ENCODE measurements around the gene BTBD9. TPM values are rescaled to one million over a fixed set of nuclear protein-coding genes. Genes with fewer than 3 reads are reported as not detected.

BTBD9 gene
- polyA plus RNA-seq, 2 of the 4 experiments (the other 2 are of a cell fraction) = 2.3 to 4.6 TPM

GRCh38 chr6:38282911-38283310 lies 356.8 kb downstream of the BTBD9 start:
- CTCF ChIA-PET = no interaction called here
- Histone ChIP-seq H3K4me2 (no peak overlapping the region), H3K27ac (no peak overlapping the region), H3K4me1 (no peaks in the 10 kb centered on the region), H3K9me3 (no peaks in the 10 kb centered on the region), H3K4me3 (no peak overlapping the region)
- POLR2A ChIA-PET = no interaction called here
- FAIRE-seq (no peak), DNase-seq (ENCODE audit: low read depth in 1 of 2, low spot score in 1 of 2) (no peak), ATAC-seq (no peak)
- 86% methylated on average over 3 of the region's 3 CpGs for WGBS (ENCODE audit: missing lambda C conversion rate)
- TF ChIP-seq ATOH8 (CRISPR knock-in tag; IDR thresholded peaks at IDR 0.05; ENCODE audit: low read depth) (no peak), ESRRA (IDR thresholded peaks at IDR 0.05; ENCODE audit: borderline replicate concordance, low read length) (no peak), JUNB (IDR thresholded peaks at IDR 0.05) (no peak)

DNA sequence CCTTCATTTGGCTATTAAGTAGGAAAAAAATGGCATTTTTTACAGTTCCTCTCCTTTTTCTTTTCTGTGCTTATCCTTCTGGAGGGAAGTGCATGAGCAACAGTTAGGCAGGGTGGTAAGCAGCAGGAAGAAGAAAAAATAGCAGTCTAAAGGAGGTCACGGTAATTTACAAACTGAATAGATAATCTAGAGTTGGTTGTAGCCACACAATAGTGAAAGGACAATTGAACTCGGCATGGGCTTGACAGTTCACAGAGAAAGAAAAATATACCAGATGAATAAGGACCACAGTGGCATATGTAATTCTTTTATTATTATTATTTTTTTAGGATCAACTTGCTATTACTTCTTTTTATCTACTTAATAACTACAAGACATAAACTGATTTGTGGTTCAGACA lies 358.6 kb downstream of the BTBD9 start:
- H3K4me3 ChIP-seq = no peak overlapping the region
- ChIA-PET CTCF (no interaction called here), POLR2A (no interaction called here)
- no peak for DNase-seq (ENCODE audit: low read depth in 1 of 2, low spot score in 1 of 2)
- no peaks in the 10 kb centered on the region for H3K4me1 ChIP-seq
- no peak for FAIRE-seq
- TF ChIP-seq ZFP36 (IDR thresholded peaks at IDR 0.05; ENCODE audit: borderline replicate concordance, partially characterized antibody) (no peak), TFCP2L1 (CRISPR knock-in tag; IDR thresholded peaks at IDR 0.05) (no peak), RAD21 (conservative IDR thresholded peaks at IDR 0.05 in 1 of 2, IDR thresholded peaks at IDR 0.05 in 1 of 2) (no peak), BHLHE40 (IDR thresholded peaks at IDR 0.05; ENCODE audit: low read depth, low read length) (no peak), FOSL2 (IDR thresholded peaks at IDR 0.05) (no peak), FOSL2 (CRISPR knock-in tag; IDR thresholded peaks at IDR 0.05) (no peak), NPAS2 (CRISPR knock-in tag; IDR thresholded peaks at IDR 0.05; ENCODE audit: borderline replicate concordance) (no peak), RCOR1 (IDR thresholded peaks at IDR 0.05; ENCODE audit: low read depth, low read length) (no peak), CHD2 (IDR thresholded peaks at IDR 0.05; ENCODE audit: low read length, partially characterized antibody) (no peak), JUN (IDR thresholded peaks at IDR 0.05) (no peak), CEBPB (IDR thresholded peaks at IDR 0.05) (no peak), KDM5A (IDR thresholded peaks at IDR 0.05) (no peak), NFE2L2 (conservative IDR thresholded peaks at IDR 0.05; ENCODE audit: low read length) (no peak)
- TF ChIP-seq, protein P1, sequence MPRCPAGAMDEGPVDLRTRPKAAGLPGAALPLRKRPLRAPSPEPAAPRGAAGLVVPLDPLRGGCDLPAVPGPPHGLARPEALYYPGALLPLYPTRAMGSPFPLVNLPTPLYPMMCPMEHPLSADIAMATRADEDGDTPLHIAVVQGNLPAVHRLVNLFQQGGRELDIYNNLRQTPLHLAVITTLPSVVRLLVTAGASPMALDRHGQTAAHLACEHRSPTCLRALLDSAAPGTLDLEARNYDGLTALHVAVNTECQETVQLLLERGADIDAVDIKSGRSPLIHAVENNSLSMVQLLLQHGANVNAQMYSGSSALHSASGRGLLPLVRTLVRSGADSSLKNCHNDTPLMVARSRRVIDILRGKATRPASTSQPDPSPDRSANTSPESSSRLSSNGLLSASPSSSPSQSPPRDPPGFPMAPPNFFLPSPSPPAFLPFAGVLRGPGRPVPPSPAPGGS (IDR thresholded peaks at IDR 0.05) = no peak
- TF ChIP-seq, protein P2, sequence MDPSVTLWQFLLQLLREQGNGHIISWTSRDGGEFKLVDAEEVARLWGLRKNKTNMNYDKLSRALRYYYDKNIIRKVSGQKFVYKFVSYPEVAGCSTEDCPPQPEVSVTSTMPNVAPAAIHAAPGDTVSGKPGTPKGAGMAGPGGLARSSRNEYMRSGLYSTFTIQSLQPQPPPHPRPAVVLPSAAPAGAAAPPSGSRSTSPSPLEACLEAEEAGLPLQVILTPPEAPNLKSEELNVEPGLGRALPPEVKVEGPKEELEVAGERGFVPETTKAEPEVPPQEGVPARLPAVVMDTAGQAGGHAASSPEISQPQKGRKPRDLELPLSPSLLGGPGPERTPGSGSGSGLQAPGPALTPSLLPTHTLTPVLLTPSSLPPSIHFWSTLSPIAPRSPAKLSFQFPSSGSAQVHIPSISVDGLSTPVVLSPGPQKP (IDR thresholded peaks at IDR 0.05; ENCODE audit: low read depth, low read length) = no peak
- 84% methylated on average over 2 of the region's 2 CpGs for WGBS (ENCODE audit: missing lambda C conversion rate)
- H3K27ac ChIP-seq = no peak overlapping the region
- ATAC-seq = no peak
- H3K9me3 ChIP-seq = no peaks in the 10 kb centered on the region
- H3K4me2 ChIP-seq = no peak overlapping the region

GRCh38 chr6:38279963-38280588 lies 359.7 kb downstream of the BTBD9 start:
- 30% methylated on average over 2 of the region's 2 CpGs for WGBS (ENCODE audit: missing lambda C conversion rate)
- Histone ChIP-seq H3K27ac (no peak overlapping the region), H3K4me3 (no peak overlapping the region), H3K9me3 (no peaks in the 10 kb centered on the region), H3K4me2 (no peak overlapping the region), H3K4me1 (no peaks in the 10 kb centered on the region)
- ChIA-PET CTCF (no interaction called here), POLR2A (no interaction called here)
- no peak for ATAC-seq
- TF ChIP-seq, protein P3, sequence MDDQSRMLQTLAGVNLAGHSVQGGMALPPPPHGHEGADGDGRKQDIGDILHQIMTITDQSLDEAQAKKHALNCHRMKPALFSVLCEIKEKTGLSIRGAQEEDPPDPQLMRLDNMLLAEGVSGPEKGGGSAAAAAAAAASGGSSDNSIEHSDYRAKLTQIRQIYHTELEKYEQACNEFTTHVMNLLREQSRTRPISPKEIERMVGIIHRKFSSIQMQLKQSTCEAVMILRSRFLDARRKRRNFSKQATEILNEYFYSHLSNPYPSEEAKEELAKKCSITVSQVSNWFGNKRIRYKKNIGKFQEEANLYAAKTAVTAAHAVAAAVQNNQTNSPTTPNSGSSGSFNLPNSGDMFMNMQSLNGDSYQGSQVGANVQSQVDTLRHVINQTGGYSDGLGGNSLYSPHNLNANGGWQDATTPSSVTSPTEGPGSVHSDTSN (IDR thresholded peaks at IDR 0.05) = no peak
- TF ChIP-seq, protein P1 (IDR thresholded peaks at IDR 0.05) = no peak
- TF ChIP-seq RFX5 (IDR thresholded peaks at IDR 0.05) = no peak
- no peak for TF ChIP-seq MYC (IDR thresholded peaks at IDR 0.05; ENCODE audit: borderline replicate concordance, low read length)
- TF ChIP-seq ESRRA (IDR thresholded peaks at IDR 0.05; ENCODE audit: borderline replicate concordance, low read length) = no peak
- TF ChIP-seq HMGXB4 (CRISPR knock-in tag; IDR thresholded peaks at IDR 0.05; ENCODE audit: borderline replicate concordance) = no peak
- TF ChIP-seq JUNB (IDR thresholded peaks at IDR 0.05) = no peak
- no peak for FAIRE-seq
- no peak for DNase-seq (ENCODE audit: low read depth in 1 of 2, low spot score in 1 of 2)

Data from A549 (cell line).